ENCODE results near the gene SLC7A10.

GRCh38 chr19:33242131-33242530 lies 16.5 kb upstream of the SLC7A10 start:
- no peak for TF ChIP-seq CTCF (IDR thresholded peaks at IDR 0.05; ENCODE audit: low read length)
- no peak for TF ChIP-seq EZH2 (IDR thresholded peaks at IDR 0.05; ENCODE audit: borderline replicate concordance, low read length)

All from OCI-LY1 (cell line).